PFSK-1 (cell line): ENCODE data around the gene SUPT5H.

ENCODE experiments used
- FOXP2 ChIP-seq: optimal IDR thresholded peaks from 2 replicates; pipeline ENCODE3; 2011; ENCODE audit warnings: borderline replicate concordance, control low read depth, inconsistent platforms; ENCODE audit not compliant: insufficient read depth; ENCODE audit errors: extremely low read length, extremely low read depth
- POLR2AphosphoS5 ChIP-seq: IDR thresholded peaks from 2 replicates; pipeline ENCODE4 v1.6.1; 2012; ENCODE audit warnings: low read depth, mild to moderate bottlenecking, control low read depth, low read length, moderate library complexity
- SIN3A ChIP-seq: IDR thresholded peaks from 2 replicates; pipeline ENCODE4 v1.6.1; 2012; ENCODE audit warnings: mild to moderate bottlenecking, low read length, moderate library complexity, borderline replicate concordance; ENCODE audit not compliant: insufficient read depth
- TAF1 ChIP-seq: IDR thresholded peaks from 2 replicates; pipeline ENCODE4 v1.6.1; 2012; ENCODE audit warnings: low read length, control low read depth, borderline replicate concordance; ENCODE audit not compliant: insufficient read depth
- TF ChIP-seq, protein P1 (sequence below), 2 experiments: IDR thresholded peaks; 2 replicates each; pipeline versions ENCODE4 v1.6.1 to v1.8.0; 2011 to 2012; ENCODE audit warnings: low read depth in 2 of 2, low read length in 2 of 2, control low read depth in 1 of 2, inconsistent platforms in 1 of 2, mild to moderate bottlenecking in 1 of 2, moderate library complexity in 1 of 2; ENCODE audit not compliant: insufficient read depth in 1 of 2

DNA sequence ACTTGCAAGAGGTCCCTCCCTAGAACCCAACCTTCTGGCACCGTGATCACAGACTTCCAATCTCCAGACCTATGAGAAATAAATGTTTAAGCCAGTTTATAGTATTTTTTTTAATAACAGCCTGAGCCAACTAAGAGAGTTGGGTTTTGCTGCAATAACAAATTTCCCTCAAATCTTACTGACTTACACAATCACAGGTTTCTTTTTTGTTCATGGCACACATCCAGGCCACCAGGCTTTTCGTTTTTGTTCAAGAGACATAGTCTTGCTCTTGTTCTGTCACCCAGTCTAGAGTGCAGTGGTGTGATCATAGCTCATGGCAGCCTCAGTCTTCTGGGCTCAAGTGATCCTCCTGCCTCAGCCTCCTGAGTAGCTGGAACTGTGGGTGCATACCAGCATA, 67.6 kb downstream of the SUPT5H start:
- TF ChIP-seq, protein P1, sequence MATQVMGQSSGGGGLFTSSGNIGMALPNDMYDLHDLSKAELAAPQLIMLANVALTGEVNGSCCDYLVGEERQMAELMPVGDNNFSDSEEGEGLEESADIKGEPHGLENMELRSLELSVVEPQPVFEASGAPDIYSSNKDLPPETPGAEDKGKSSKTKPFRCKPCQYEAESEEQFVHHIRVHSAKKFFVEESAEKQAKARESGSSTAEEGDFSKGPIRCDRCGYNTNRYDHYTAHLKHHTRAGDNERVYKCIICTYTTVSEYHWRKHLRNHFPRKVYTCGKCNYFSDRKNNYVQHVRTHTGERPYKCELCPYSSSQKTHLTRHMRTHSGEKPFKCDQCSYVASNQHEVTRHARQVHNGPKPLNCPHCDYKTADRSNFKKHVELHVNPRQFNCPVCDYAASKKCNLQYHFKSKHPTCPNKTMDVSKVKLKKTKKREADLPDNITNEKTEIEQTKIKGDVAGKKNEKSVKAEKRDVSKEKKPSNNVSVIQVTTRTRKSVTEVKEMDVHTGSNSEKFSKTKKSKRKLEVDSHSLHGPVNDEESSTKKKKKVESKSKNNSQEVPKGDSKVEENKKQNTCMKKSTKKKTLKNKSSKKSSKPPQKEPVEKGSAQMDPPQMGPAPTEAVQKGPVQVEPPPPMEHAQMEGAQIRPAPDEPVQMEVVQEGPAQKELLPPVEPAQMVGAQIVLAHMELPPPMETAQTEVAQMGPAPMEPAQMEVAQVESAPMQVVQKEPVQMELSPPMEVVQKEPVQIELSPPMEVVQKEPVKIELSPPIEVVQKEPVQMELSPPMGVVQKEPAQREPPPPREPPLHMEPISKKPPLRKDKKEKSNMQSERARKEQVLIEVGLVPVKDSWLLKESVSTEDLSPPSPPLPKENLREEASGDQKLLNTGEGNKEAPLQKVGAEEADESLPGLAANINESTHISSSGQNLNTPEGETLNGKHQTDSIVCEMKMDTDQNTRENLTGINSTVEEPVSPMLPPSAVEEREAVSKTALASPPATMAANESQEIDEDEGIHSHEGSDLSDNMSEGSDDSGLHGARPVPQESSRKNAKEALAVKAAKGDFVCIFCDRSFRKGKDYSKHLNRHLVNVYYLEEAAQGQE (IDR thresholded peaks at IDR 0.05; ENCODE audit: insufficient read depth in 1 of 2, low read depth in 2 of 2, low read length in 2 of 2): no peak
- no peak for TF ChIP-seq POLR2AphosphoS5
- TF ChIP-seq SIN3A: no peak
- no peak for TF ChIP-seq TAF1
- no peak for TF ChIP-seq FOXP2
